Esophagus muscularis mucosa (tissue), 4 donors: ENCODE results near the gene FRY. TPM values are rescaled to one million over a fixed set of nuclear protein-coding genes. Genes with fewer than 3 reads are reported as not detected.
A peak's percentile ranks its signal among the peaks of the same experiment; 100 is the strongest.

ENCODE experiments used
- DNase-seq: peaks from one replicate; pipeline ENCODE4 v3.0.0-alpha.2; 2017; ENCODE audit errors: extremely low spot score
- H3K27ac ChIP-seq, 4 donors: fragments of 200-600 bp; sonication (generic); replicated peaks in 1 of 4; 1 replicate in 3 of 4; 2 replicates in 1 of 4; pipeline ENCODE4 v1.5.1; 2016 to 2019; ENCODE audit warnings: mild to moderate bottlenecking in 1 of 4
- H3K27me3 ChIP-seq, 4 donors: fragments of 200-600 bp; sonication (generic); one replicate each; pipeline versions ENCODE4 v1.5.1 to v1.6.0; 2016 to 2019
- H3K36me3 ChIP-seq, 4 donors: fragments of 200-600 bp; sonication (generic); one replicate each; pipeline ENCODE4 v1.5.1; 2016 to 2019
- H3K4me1 ChIP-seq, 4 donors: fragments of 200-600 bp; sonication (generic); one replicate each; pipeline ENCODE4 v1.5.1; 2016 to 2019
- H3K4me3 ChIP-seq, 4 donors: fragments of 200-600 bp; sonication (generic); 1 replicate in 2 of 4; 2 replicates in 2 of 4; pipeline ENCODE4 v1.5.1; 2016 to 2019; ENCODE audit warnings: mild to moderate bottlenecking in 4 of 4, moderate library complexity in 1 of 4
- H3K9me3 ChIP-seq, 4 donors: fragments of 200-600 bp; sonication (generic); 1 replicate in 3 of 4; 2 replicates in 1 of 4; pipeline ENCODE4 v1.5.1; 2016 to 2019
- CTCF ChIP-seq, 3 experiments: fragments of 200-600 bp in 2 of 3; fragments of 450-650 bp in 1 of 3; sonication (generic) in 2 of 3; IDR thresholded peaks; one replicate each; pipeline ENCODE4 v1.5.1; 2017 to 2019; ENCODE audit warnings: antibody characterized with exemption in 3 of 3, mild to moderate bottlenecking in 2 of 3, moderate library complexity in 1 of 3
- EP300 ChIP-seq: sonication (generic); formaldehyde crosslinking; IDR thresholded peaks from one replicate; pipeline ENCODE4 v1.6.1; 2017; ENCODE audit warnings: antibody characterized with exemption
- POLR2A ChIP-seq: fragments of 450-650 bp; IDR thresholded peaks from one replicate; pipeline ENCODE4 v1.6.1; 2017; ENCODE audit warnings: antibody characterized with exemption, moderate library complexity, mild to moderate bottlenecking, low read depth
- POLR2AphosphoS5 ChIP-seq, 2 donors: sonication (generic); formaldehyde crosslinking; IDR thresholded peaks; one replicate each; pipeline ENCODE4 v1.6.1; 2017; ENCODE audit warnings: antibody characterized with exemption in 2 of 2
- WGBS: methylation state at CpG from one replicate; pipeline ENCODE4 v1.1.5; 2018; 5-methylcytosine and 5-hydroxymethylcytosine counted together
- intact Hi-C: fragments of 100-400 bp; cut with DNase I; formaldehyde crosslinking; loops from one replicate; pipeline ENCODE4 v1.15.1; 2023
- total RNA-seq, 4 donors: library from RNA; depleted of rRNA; stranded (reverse); fragments of >200 nt; gene quantifications; one replicate each; pipeline versions ENCODE4 v1.1.0 to v1.2.1, GENCODE V29; 2016

The FRY gene
- total RNA-seq, 4 donors from 2014 or later, result 104 to 276 (median 135) TPM

GRCh38 chr13:32209652-32210051 lies 178.1 kb downstream of the FRY start:
- H3K27ac ChIP-seq, result no peak overlapping the region
- H3K27me3 ChIP-seq, result no peaks in the 10 kb centered on the region
- TF ChIP-seq POLR2A, result no peak
- peaks cover 0 to 24% (median 9%) of the 10 kb centered on the region in 4 donors for H3K4me1 ChIP-seq
- no peaks in the 10 kb centered on the region for H3K9me3 ChIP-seq
- intact Hi-C loops, result no loop called here
- DNase-seq, result peak; percentile 47
- peaks cover 0 to 48% (median 22%) of the 10 kb centered on the region in 4 donors for H3K36me3 ChIP-seq
- H3K4me3 ChIP-seq, result no peak overlapping the region
- 96% methylated on average over 2 of the region's 2 CpGs for WGBS

- Histone ChIP-seq H3K27ac (no peak overlapping the region), H3K4me3 (no peak overlapping the region), H3K27me3 (no peaks in the 10 kb centered on the region), H3K4me1 (peaks cover 0 to 21% (median 9%) of the 10 kb centered on the region in 4 donors), H3K9me3 (no peaks in the 10 kb centered on the region), H3K36me3 (peaks cover 0 to 53% (median 22%) of the 10 kb centered on the region in 4 donors)
- no peak for DNase-seq
- no peak for TF ChIP-seq POLR2AphosphoS5 (IDR thresholded peaks at IDR 0.05)
- TF ChIP-seq EP300, result no peak
- TF ChIP-seq CTCF (IDR thresholded peaks at IDR 0.05), result no peak
- TF ChIP-seq POLR2A, result no peak
- intact Hi-C loops, result no loop called here
These were observed 178.5 kb downstream of the FRY start for GRCh38 chr13:32210101-32210500.

- Histone ChIP-seq H3K36me3 (peaks cover 0 to 67% (median 22%) of the 10 kb centered on the region in 4 donors), H3K27me3 (no peaks in the 10 kb centered on the region), H3K9me3 (no peaks in the 10 kb centered on the region), H3K4me1 (peaks cover 0 to 16% (median 9%) of the 10 kb centered on the region in 4 donors), H3K4me3 (no peak overlapping the region), H3K27ac (peak overlapping the region in 2 of 4 donors; percentile 3 to 29)
- no peak for TF ChIP-seq CTCF (IDR thresholded peaks at IDR 0.05)
- no peak for TF ChIP-seq POLR2A
- TF ChIP-seq EP300, result no peak
- no peak for TF ChIP-seq POLR2AphosphoS5 (IDR thresholded peaks at IDR 0.05)
- peak; percentile 87 for DNase-seq
- intact Hi-C loops, result no loop called here
- WGBS, result 69% methylated on average over 3 of the region's 3 CpGs
These were observed 180.2 kb downstream of the FRY start for GRCh38 chr13:32211813-32212212.

- WGBS, result 70% methylated on average over 3 of the region's 3 CpGs
- Histone ChIP-seq H3K4me1 (peaks cover 0 to 16% (median 9%) of the 10 kb centered on the region in 4 donors), H3K27me3 (no peaks in the 10 kb centered on the region), H3K4me3 (no peak overlapping the region), H3K9me3 (no peaks in the 10 kb centered on the region), H3K36me3 (peaks cover 0 to 73% (median 22%) of the 10 kb centered on the region in 4 donors), H3K27ac (peak overlapping the region in 1 of 4 donors; percentile 29)
- intact Hi-C loops, result no loop called here
- no peak for TF ChIP-seq EP300
- TF ChIP-seq POLR2A, result no peak
- TF ChIP-seq POLR2AphosphoS5 (IDR thresholded peaks at IDR 0.05), result no peak
- TF ChIP-seq CTCF (IDR thresholded peaks at IDR 0.05), result no peak
- no peak for DNase-seq
These were observed 180.8 kb downstream of the FRY start for GRCh38 chr13:32212421-32212820.

GRCh38 chr13:32213626-32214025 lies 182.1 kb downstream of the FRY start:
- H3K9me3 ChIP-seq, result no peaks in the 10 kb centered on the region
- DNase-seq, result no peak
- no peak for TF ChIP-seq POLR2A
- TF ChIP-seq CTCF (IDR thresholded peaks at IDR 0.05), result no peak
- TF ChIP-seq EP300, result no peak
- no peak for TF ChIP-seq POLR2AphosphoS5 (IDR thresholded peaks at IDR 0.05)
- no peaks in the 10 kb centered on the region for H3K27me3 ChIP-seq
- H3K4me1 ChIP-seq, result peaks cover 0 to 16% (median 9%) of the 10 kb centered on the region in 4 donors
- peaks cover 0 to 68% (median 20%) of the 10 kb centered on the region in 4 donors for H3K36me3 ChIP-seq
- intact Hi-C loops, result no loop called here
- H3K4me3 ChIP-seq, result no peak overlapping the region
- H3K27ac ChIP-seq, result no peak overlapping the region
